DMS153 (cell line): Measurements from ENCODE around the gene KIFBP.
A peak's percentile ranks its signal among the peaks of the same experiment; 100 is the strongest.
"Not testable (repeated sequence)": the region's sequence is repeated elsewhere in the genome, so short reads cannot be mapped to it uniquely, and the experiment has no call there.

Experiments
- DNase-seq: peaks from one replicate; lab custom pipeline; 2025; lab: John Stamatoyannopoulos, UW

KIFBP gene, protein sequence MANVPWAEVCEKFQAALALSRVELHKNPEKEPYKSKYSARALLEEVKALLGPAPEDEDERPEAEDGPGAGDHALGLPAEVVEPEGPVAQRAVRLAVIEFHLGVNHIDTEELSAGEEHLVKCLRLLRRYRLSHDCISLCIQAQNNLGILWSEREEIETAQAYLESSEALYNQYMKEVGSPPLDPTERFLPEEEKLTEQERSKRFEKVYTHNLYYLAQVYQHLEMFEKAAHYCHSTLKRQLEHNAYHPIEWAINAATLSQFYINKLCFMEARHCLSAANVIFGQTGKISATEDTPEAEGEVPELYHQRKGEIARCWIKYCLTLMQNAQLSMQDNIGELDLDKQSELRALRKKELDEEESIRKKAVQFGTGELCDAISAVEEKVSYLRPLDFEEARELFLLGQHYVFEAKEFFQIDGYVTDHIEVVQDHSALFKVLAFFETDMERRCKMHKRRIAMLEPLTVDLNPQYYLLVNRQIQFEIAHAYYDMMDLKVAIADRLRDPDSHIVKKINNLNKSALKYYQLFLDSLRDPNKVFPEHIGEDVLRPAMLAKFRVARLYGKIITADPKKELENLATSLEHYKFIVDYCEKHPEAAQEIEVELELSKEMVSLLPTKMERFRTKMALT

DNA sequence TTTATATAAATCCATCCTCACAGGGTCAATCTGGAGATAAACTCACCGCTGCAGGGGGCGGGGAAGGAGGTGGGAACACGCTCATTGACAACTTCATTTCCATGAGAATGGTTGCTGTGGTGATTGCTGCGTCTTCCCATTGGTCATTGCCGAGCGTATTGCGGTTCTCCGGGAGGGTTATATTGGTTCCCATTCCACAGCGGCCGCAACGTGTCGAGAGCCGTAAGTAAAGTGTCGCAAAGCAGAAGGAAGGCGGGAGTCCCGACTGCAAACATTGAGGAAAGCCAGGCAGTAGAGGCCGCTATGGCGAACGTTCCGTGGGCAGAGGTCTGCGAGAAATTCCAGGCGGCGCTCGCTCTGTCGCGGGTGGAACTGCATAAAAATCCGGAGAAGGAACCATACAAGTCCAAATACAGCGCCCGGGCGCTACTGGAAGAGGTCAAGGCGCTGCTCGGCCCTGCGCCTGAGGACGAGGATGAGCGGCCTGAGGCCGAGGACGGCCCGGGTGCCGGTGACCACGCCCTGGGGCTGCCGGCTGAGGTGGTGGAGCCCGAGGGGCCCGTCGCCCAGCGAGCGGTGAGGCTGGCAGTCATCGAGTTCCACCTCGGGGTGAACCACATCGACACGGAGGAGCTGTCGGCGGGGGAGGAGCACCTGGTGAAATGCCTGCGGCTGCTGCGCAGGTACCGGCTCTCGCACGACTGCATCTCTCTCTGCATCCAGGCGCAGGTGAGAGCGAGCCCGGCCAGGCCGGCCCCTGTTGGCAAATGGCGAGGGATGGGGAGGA is at the start of gene KIFBP:
Gene KIFBP (plus strand): TSS at position 274 of the 787 bp plus-strand sequence. CDS start 30 bp downstream, at position 304.
- DNase-seq, result peak; percentile 96

DNA sequence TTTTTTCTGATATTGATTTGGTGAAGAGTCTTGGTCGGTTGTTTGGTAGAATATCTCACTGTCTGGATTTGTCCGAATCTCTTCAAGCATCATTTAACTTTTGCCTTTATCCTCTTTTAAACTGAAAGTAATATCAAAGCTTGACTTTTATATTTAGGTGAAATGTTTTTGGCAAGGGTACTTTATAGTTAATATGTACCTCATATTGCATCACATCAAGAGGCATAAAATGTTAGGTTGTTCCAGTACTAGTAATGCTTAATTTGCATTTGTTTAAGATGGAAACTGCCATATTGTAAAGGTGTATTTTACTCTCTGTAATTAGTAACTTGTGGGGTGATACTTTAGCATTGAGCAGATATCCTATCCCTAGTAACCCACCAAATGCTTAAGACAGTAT is 49.7 kb upstream of the KIFBP start:
- no peak for DNase-seq

DNA sequence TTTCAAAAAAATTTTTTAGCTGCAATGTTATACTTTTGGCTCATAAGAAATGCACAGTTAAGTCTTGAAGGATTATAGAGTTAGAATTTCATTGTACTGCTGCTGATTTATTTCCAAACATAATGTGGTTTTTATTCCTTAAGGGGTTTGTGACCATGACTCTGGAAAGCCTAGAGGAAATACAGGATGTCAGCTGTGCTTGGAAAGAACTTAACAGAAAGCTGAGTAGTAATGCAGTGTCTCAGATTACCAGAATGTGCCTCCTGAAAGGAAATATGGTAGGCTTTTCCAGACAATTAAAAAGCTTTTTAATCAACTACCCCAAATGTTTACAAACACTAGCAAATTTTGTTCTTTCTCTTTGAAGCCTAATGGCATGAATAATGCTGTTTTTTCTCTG is 47.7 kb upstream of the KIFBP start:
- not testable (repeated sequence) for DNase-seq

DNA sequence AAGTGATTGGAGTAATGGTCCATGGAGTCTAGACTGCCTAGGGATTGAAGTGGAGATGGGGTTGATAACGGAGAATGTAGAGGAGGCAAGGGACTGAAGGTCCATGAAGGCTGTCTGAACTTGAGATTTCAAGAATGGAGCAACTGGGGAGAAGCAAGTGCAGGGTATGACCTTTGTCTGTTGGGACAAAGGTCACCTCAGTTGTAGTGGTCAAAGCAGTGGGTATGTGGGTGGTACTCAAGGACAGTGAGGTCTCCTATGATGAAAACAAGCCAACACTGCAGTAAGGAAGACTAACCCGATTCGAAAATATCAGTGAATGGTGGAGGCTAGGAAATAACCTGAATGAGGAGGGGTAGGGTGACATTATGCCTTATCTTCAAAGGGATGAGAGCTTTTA is 38.0 kb upstream of the KIFBP start:
- no peak for DNase-seq

DNA sequence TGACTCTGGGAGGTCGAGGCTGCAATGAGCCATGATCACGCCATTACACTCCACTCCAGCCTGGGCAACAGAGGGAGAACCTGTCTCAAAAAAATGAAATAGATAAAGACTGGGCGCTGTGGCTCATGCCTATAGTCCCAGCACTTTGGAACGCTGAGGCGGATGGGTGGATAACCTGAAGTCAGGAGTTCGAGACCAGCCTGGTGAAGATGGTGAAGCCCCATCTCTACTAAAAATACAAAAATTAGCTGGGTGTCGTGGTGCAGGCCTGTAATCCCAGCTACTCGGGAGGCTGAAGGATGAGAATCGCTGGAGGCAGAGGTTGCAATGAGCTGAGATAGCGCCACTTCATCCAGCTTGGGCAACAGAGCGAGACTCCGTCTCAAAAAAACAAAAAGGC is 33.7 kb upstream of the KIFBP start:
- DNase-seq, result no peak

DNA sequence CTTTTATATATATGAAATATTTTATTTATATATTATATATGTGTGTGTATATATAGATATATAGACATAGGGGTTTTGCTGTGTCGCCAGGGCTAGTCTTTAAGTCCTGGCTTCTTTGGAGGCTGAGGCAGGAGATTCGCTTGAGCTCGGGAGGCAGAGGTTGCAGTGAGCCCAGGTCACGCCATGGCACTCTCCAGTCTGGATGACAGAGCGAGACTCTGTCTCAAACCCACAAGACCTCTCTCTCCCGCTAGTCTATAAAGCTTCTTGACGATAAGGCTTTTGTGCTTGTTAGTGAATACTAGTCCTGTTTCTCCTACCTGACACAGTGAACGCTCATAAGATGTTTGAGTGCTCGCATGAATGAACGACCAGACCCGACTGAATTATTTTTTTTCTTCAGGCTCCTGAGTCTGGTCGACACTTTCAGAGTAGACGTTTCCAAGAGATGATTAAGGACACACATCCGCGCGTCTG is 33.2 kb upstream of the KIFBP start:
- DNase-seq, result no peak

DNA sequence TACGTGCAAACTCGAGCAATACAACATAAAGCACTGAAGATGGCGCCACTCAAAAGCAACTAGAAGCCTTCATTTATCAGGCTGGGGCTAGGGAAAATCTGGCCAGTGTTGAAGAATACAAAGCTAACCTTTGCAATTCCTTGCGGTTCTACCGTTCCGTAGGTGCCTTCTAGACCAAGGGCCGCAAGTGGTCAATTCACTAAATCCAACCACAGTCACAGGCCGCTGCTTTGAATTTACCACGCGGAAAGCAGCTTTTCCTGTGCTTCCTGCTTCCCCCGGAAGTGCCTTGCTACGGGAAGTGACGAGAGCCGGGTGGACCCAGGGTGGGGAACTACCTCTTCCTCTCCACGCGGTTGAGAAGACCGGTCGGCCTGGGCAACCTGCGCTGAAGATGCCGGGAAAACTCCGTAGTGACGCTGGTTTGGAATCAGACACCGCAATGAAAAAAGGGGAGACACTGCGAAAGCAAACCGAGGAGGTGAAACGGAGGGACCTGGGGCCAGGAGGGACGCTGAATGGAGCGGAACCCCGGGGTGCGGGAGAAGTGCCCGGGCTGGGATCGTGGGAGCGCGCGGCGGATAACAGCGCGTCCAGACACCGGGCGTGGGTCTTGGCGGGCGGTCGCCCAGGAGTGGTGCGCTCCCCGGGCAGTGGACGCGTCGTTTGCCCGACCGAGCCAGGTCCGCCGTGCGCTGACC is 32.6 kb upstream of the KIFBP start, which contains the start of gene DDX21:
Gene DDX21 (plus strand): TSS at position 339 of the 701 bp plus-strand sequence. CDS start 56 bp downstream, at position 395.
- peak; percentile 77 for DNase-seq

DNA sequence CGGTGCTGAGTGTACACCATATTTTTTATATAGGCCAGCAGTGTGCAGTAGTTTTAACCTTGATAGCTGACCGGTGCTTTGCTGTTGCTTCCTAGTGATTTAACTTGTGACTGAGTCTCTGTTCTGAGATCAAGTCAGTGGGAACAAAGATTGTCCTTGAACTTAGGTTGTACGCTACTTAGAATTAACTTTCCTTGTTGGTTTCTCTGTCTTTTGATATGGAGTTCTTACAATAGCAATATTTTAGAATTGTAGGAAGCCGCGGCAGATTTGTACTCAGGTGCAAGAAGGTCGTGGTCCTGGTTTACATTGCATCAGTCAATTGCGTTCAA is 31.4 kb upstream of the KIFBP start:
- no peak for DNase-seq

DNA sequence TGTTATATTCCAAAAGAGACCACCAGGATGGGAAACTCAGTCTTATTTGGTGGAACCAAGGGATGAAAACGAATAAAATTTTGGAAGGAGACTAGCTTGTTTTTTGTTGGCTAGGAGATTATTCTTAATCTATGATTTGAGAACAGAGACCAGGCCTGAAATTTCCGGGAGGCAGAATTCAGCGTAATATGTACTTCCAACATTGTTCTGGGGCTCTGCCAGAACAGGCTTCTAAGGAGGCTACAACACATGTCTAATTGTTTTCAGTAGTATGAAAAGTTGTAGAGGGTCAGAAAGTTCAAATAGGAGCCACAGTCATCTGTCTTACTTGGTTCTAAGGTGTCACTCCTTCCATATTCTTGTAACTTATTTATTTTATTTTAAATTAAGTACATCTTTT is 30.9 kb upstream of the KIFBP start:
- no peak for DNase-seq

DNA sequence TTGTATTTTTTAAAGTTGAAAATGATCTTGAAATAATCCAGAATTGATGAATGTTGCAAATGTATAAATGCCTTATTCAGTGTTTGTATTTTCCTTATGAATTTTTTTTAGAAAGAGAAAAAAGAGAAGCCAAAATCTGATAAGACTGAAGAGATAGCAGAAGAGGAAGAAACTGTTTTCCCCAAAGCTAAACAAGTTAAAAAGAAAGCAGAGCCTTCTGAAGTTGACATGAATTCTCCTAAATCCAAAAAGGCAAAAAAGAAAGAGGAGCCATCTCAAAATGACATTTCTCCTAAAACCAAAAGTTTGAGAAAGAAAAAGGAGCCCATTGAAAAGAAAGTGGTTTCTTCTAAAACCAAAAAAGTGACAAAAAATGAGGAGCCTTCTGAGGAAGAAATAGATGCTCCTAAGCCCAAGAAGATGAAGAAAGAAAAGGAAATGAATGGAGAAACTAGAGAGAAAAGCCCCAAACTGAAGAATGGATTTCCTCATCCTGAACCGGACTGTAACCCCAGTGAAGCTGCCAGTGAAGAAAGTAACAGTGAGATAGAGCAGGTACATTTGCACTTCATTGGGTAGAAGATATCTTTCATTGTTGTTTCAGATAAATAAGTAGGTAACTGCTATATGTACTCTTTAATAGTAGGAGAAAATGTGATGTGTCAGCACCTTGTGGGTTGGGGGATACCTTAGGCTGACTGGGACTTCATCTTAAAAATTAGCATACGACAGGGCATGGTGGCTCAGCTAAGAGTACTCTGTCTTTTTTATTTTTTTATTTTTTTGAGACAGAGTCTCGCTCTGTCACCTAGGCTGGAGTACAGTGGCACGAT is 28.7 kb upstream of the KIFBP start:
- no peak for DNase-seq

DNA sequence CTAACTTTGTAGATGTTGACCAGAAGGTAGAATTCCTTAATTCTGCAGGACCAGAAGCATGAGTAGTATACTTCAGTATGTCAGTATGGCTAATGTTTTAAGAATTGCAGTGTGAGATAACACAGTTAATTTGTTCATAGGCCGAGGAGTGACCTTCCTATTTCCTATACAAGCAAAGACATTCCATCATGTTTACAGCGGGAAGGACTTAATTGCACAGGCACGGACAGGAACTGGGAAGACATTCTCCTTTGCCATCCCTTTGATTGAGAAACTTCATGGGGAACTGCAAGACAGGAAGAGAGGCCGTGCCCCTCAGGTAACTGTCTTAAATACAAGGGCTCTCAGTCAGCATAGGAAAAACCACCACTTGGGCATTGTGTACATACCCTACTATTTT is 25.5 kb upstream of the KIFBP start:
- DNase-seq, result no peak

DNA sequence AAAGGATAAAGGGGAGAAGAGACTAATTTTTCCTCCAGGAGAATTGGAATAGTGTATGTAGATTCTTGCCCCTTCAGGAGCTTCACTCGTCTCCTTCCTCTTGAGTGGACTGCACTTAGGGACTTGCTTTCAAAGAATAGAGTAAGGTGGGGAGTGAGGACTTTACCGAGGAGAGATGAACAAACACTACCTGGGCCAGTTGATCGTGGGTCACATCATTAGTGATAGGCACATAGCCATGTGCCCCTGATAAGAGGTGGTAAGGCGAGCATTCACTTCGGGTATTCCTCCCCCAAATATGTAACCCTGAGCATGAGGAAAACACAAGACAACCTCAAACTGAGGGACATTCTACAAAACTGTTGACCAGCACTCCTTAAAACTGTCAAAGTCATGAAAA is 14.6 kb upstream of the KIFBP start:
- no peak for DNase-seq

DNA sequence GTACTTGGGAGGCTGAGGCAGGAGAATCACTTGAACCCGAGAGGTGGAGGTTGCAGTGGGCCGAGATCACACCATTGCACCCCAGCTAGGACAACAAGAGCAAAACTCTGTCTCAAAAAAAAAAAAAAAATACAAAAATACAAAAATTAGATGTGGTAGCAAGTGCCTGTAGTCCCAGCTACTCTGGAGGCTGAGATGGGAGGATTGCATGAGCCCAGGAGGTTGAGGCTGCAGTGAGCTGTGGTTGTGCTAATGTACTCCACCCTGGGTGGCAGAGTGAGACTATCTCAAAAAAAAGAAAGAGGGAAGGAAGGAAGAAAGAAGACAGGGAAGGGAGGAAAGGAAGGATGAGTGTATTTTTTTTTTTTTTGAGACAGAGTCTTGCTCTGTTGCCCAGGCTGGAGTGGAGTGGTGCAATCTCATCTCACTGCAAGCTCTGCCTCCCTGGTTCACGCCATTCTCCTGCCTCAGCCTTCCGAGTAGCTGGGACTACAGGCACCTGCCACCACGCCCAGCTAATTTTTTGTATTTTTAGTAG is 12.6 kb upstream of the KIFBP start:
- DNase-seq, result not testable (repeated sequence)

DNA sequence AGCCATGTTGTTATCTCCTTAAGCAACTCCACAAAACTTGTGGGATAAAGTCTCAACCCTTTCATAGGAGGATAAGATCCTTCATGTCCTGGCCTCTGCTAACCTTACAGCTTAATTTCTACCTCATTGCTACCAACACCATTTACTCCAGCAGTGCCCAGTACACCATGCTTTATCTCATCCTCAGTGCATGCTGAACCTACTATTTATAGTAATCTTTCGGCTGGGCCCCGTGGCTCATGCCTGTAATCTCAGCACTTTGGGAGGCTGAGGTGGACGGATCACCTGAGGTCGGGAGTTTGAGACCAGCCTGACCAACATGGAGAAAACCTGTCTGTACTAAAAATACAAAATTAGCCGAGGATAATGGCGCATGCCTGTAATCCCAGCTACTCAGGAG is 8.9 kb upstream of the KIFBP start:
- not testable (repeated sequence) for DNase-seq

DNA sequence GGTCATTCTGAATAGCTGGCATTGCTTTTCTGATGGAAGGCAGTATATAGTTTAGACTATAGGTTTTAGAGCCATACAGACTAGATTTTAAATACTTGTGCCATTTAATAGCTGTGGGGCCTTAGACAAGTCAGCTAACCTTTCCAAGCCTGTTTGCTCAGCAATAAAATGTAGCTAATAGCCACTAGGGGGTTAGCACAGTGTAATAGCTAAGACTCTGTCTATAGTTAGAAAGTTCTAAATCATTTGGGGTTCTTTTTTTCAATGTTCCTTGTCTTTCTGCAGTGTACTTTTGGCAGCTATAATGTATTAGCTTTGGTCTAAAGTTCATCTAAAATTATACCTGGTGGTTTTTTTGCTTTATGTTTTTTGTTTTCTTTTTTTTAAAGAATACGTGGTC is 7.5 kb upstream of the KIFBP start:
- peak; percentile 0 for DNase-seq

DNA sequence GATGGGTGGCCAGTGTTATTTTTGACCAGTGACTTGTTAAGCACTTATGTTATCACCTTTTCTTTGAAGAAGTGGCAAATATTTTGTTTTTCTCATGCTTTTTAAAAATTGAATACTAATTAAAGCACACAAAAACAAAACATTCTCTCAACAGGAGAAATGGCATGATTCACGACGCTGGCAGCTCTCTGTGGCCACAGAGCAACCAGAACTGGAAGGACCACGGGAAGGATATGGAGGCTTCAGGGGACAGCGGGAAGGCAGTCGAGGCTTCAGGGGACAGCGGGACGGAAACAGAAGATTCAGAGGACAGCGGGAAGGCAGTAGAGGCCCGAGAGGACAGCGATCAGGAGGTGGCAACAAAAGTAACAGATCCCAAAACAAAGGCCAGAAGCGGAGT is 6.2 kb upstream of the KIFBP start:
- DNase-seq, result no peak

DNA sequence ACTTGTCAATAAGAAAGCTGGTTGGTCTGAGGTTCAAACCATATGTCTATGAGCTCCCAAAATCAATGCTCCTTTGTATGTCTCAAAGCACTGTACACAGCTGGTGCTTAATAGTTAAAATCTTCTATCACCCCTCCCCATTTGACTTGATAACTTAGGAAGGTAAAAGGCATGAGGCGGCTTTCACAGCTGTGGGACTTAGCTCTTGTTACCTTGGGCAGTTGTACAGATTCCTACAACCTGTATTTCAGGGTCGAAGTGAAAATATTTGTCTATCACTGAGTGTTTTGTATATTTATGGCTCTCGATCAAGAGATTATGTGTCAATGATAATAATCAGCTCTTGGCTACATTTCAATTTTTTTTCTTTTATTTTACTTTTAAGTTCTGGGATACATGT is 992 bp upstream of the KIFBP start:
- no peak for DNase-seq

DNA sequence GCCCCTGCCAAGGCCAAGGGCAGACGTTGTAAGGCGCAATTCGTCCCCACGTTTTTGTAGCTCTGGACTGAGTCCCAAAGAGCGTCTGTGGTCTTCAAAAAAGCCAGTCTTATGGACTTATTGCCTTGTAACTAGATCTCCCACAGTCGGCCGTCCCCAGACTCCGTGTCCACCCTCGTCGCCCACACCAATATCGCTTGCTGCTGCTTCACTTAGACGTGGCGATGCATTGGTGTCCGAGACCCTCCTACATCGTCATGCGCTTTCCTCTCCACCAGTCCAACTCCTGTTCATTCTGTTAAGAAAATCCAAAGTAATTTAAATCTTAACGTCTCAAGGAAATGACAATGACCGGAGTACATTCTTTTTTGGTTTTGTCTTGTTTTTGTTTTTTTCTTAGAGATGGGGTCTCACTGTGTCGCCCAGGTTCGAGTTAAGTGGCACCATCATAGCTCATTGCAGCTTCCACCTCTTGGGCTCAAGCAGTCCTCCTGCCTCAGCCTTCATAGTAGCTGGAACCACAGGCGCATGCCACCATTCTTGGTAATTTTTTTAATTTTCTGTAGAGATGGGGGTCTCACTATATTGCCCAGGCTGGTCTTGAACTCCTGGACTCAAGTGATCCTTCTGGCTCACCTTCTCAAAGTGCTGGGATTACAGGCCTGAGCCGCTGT is 851 bp downstream of the KIFBP start:
- no peak for DNase-seq

DNA sequence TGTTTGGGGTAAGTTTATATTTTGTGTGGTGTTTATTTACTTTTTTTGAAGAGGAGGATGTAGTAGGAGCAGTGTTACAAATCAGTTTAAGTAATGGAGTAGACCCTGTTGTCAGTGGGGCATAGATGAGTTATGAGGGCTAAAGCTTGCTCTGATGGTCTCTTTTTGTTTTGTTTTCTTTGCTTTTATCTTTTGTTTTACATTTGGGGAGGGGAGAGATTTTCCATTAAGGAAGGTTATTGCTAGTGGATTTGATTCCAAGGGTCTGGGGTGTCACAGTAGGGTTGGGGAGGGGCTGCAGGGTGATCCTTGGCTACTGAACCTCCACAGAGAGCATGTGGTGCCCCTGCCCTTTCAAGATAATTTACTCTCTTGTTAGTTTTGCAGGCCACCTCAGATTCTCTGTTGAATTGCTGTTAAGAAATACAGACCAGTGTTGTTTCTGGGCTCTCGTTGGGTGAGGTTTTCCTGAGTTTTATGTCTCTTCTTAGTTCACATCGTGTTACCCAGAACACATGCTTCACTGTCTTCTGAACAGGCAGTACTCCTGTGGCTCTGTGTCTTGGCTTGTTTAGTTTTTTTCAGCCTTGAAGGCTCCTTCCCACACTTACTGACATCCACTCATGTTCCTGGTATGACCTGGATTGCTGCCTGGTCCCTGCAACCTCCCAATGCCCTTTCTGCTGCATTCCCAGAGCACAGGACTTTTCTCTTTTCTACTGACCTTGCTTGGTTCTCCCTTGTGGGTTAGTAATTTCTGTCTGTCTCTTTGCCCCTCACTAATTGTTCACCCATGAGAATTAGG is 4.2 kb downstream of the KIFBP start:
- no peak for DNase-seq

DNA sequence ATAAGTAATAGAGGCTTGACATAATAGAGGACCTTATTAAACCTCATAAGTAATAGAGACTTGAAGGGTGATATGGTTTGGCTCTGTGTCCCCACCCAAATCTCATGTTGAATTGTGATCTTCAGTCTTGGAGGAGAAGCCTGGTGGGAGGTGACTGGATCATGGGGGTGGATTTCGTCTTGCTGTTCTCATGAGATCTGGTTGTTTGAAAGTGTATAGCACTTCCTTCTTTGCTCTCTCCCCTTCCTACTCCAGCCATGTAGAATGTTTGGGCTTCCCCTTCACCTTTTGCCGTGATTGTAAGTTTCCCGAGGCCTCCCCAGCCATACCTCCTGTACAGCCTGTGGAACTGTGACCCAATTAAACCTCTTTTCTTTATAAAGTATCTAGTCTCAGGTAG is 8.6 kb downstream of the KIFBP start:
- DNase-seq, result no peak
